Endothelial cell of umbilical vein (primary cell): Measurements from ENCODE around the gene TMEM8B. TPM values are rescaled to one million over a fixed set of nuclear protein-coding genes. Genes with fewer than 3 reads are reported as not detected.

Experiments
- BruUV-seq: library from RNA; stranded (reverse); fragments of 400-500 nt; replicated peaks from 2 replicates; lab custom pipeline; 2021; lab: Mats Ljungman, UMichigan
- CTCF ChIA-PET: fragments of 300-600, 350-600 bp; sonication (Branson Sonifier 250); formaldehyde crosslinking; loops from one replicate; lab custom pipeline; 2021; ENCODE audit warnings: antibody characterized with exemption, inconsistent platforms; lab: Charles Lee
- POLR2A ChIA-PET: fragments of 300-600, 350-600 bp; sonication (Branson Sonifier 250); formaldehyde crosslinking; loops from one replicate; lab custom pipeline; 2021; ENCODE audit warnings: antibody characterized with exemption, inconsistent platforms; lab: Charles Lee
- DNase-seq: peaks from one replicate; pipeline ENCODE4 v3.0.0-alpha.2; 2011; ENCODE audit warnings: low read depth, low spot score
- FAIRE-seq: peaks from 2 replicates; lab custom pipeline; 2011; peaks lifted over from hg19 to GRCh38; lab: Jason Lieb, UNC
- H2AFZ ChIP-seq: 2 replicates; pipeline ENCODE4 v1.6.0; 2012; ENCODE audit warnings: low read depth, low read length, control low read depth, inconsistent platforms
- H3K27ac ChIP-seq: 2 replicates; pipeline ENCODE4 v1.5.1; 2011; ENCODE audit warnings: low read depth, mild to moderate bottlenecking, control low read depth, low read length, moderate library complexity; ENCODE audit not compliant: insufficient read depth
- H3K27me3 ChIP-seq, 2 experiments: 2 replicates each; pipeline versions ENCODE4 v1.6.0 to v1.6.1; 2011; ENCODE audit warnings: low read length in 2 of 2, mixed read lengths in 1 of 2; ENCODE audit not compliant: control insufficient read depth in 2 of 2, insufficient read depth in 2 of 2
- H3K36me3 ChIP-seq, 2 experiments: 2 replicates in 1 of 2; 3 replicates in 1 of 2; pipeline ENCODE4 v1.5.1; 2011; ENCODE audit warnings: low read length in 2 of 2, mild to moderate bottlenecking in 1 of 2, moderate library complexity in 1 of 2; ENCODE audit not compliant: control insufficient read depth in 2 of 2, insufficient read depth in 2 of 2; ENCODE audit errors: extremely low read depth in 1 of 2
- H3K4me1 ChIP-seq: 3 replicates; pipeline ENCODE4 v1.5.1; 2011; ENCODE audit warnings: mild to moderate bottlenecking, low read length; ENCODE audit not compliant: control insufficient read depth, insufficient read depth; ENCODE audit errors: extremely low read depth
- H3K4me2 ChIP-seq: 2 replicates; pipeline ENCODE4 v1.6.1; 2011; ENCODE audit warnings: low read length, control low read depth, mixed read lengths; ENCODE audit not compliant: insufficient read depth
- H3K4me3 ChIP-seq, 3 experiments: fragments of 200-600 bp in 1 of 3; sonication (generic), shearing (Covaris generic) in 1 of 3; replicated peaks in 1 of 3; 2 replicates each; pipeline ENCODE4 v1.5.1; 2011 to 2016; ENCODE audit warnings: control low read depth in 3 of 3, low read length in 3 of 3, mild to moderate bottlenecking in 2 of 3, inconsistent platforms in 1 of 3, low read depth in 1 of 3, moderate library complexity in 1 of 3; ENCODE audit not compliant: insufficient read depth in 1 of 3
- H3K79me2 ChIP-seq: 2 replicates; pipeline ENCODE4 v1.6.0; 2012; ENCODE audit warnings: low read length, inconsistent platforms; ENCODE audit not compliant: control insufficient read depth, insufficient read depth
- H3K9ac ChIP-seq: replicated peaks from 2 replicates; pipeline ENCODE3; 2011; ENCODE audit warnings: low read length, control low read depth; ENCODE audit not compliant: insufficient read depth; ENCODE audit errors: extremely low read depth
- H3K9me1 ChIP-seq: replicated peaks from 3 replicates; pipeline ENCODE4 v1.6.0; 2011; ENCODE audit warnings: mild to moderate bottlenecking, low read length; ENCODE audit not compliant: control insufficient read depth, insufficient read depth; ENCODE audit errors: extremely low read depth
- H3K9me3 ChIP-seq: replicated peaks from 2 replicates; pipeline ENCODE4 v1.5.1; 2012; ENCODE audit warnings: low read length, inconsistent platforms; ENCODE audit not compliant: control insufficient read depth, insufficient read depth
- H4K20me1 ChIP-seq: replicated peaks from 2 replicates; pipeline ENCODE3; 2011; ENCODE audit warnings: mild to moderate bottlenecking, low read length; ENCODE audit not compliant: control insufficient read depth, insufficient read depth; ENCODE audit errors: extremely low read depth
- CTCF ChIP-seq, 2 donors: IDR thresholded peaks; 1 replicate in 1 of 2; 2 replicates in 1 of 2; pipeline ENCODE4 v1.5.1; 2011; ENCODE audit warnings: low read length in 2 of 2, mild to moderate bottlenecking in 2 of 2, moderate library complexity in 2 of 2, control low read depth in 1 of 2, inconsistent platforms in 1 of 2, low read depth in 1 of 2; ENCODE audit not compliant: insufficient read depth in 1 of 2; ENCODE audit errors: extremely low read depth in 1 of 2
- EZH2 ChIP-seq: IDR thresholded peaks from 2 replicates; pipeline ENCODE4 v1.6.1; 2012; ENCODE audit warnings: borderline replicate concordance, low read depth, mild to moderate bottlenecking, moderate library complexity, low read length, inconsistent platforms; ENCODE audit not compliant: severe bottlenecking
- FOS ChIP-seq: IDR thresholded peaks from 2 replicates; pipeline ENCODE4 v1.6.1; 2011; ENCODE audit warnings: mild to moderate bottlenecking, low read length, moderate library complexity, borderline replicate concordance; ENCODE audit not compliant: insufficient read depth
- GATA2 ChIP-seq: IDR thresholded peaks from 2 replicates; pipeline ENCODE4 v1.7.0; 2011; ENCODE audit warnings: low read depth, mild to moderate bottlenecking, moderate library complexity, mixed read lengths, low read length; ENCODE audit not compliant: insufficient read length, insufficient read depth
- MYC ChIP-seq: IDR thresholded peaks from one replicate; pipeline ENCODE4 v1.6.1; 2011; ENCODE audit warnings: mild to moderate bottlenecking, low read depth, low read length
- POLR2A ChIP-seq: IDR thresholded peaks from 2 replicates; pipeline ENCODE4 v1.6.1; 2012; ENCODE audit warnings: low read depth, mild to moderate bottlenecking, control low read depth, low read length
- POLR2AphosphoS5 ChIP-seq: IDR thresholded peaks from 2 replicates; pipeline ENCODE4 v1.6.1; 2012; ENCODE audit warnings: low read depth, mild to moderate bottlenecking, control low read depth, low read length, moderate library complexity; ENCODE audit not compliant: insufficient read depth
- dilution Hi-C: fragments of 300-500 bp; cut with MboI; formaldehyde crosslinking; loops from one replicate; pipeline ENCODE4 v1.15.0; 2019; ENCODE audit warnings: low sequenced_read_pairs; ENCODE audit not compliant: extremely low pct_ligation_motif_present
- intact Hi-C: fragments of 100-400 bp; cut with micrococcal nuclease; formaldehyde crosslinking; loops from one replicate; pipeline ENCODE4 v1.10.0; 2022
- polyA plus RNA-seq, 4 experiments: library from polyadenylated mRNA; depleted of rRNA in 3 of 4; stranded (reverse) in 3 of 4; unstranded in 1 of 4; fragments of >200 nt; gene quantifications; 2 replicates each; pipeline versions ENCODE4 v1.2.1 to v1.2.3, GENCODE V29; 2011 to 2012; ENCODE audit warnings: missing spikeins in 1 of 4
- total RNA-seq: library from RNA; stranded (reverse); gene quantifications from 2 replicates; pipeline ENCODE4 v1.2.3, GENCODE V29; 2021
- TF ChIP-seq, protein P1 (sequence below): IDR thresholded peaks from 2 replicates; pipeline ENCODE4 v1.6.1; 2011; ENCODE audit not compliant: insufficient read depth, insufficient read length

Gene TMEM8B
- total and polyA plus RNA-seq, 2 donors (not counting 3 experiments of a cell fraction or from before 2014, with no cell fraction given): 2.5 to 3.6 TPM

DNA sequence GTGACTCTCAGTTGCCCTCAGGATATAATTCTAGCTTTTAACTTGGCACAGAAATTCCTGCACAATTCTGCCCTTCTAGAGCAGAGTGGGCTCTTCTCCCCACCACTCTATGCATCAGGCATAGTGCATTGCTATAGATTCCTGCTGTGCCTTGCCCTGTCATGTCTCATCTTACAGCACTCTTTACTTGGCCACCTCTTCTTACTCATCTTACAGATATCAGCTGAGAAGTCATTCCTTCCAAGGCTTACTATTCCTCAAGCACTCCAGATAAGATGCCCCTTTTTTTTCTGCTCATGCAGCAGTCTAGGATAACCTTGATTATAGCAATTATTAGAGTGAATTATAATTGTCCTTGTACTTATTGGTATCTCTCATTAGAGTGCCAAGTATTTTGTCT is 6.1 kb upstream of the TMEM8B start:
- Histone ChIP-seq H3K9me1 (no peaks in the 10 kb centered on the region), H3K4me3 (no peak overlapping the region), H3K9me3 (no peaks in the 10 kb centered on the region), H3K27me3 (peaks cover 0 to 2% of the 10 kb centered on the region in 2 experiments), H3K9ac (no peak overlapping the region), H3K27ac (no peak overlapping the region), H2AFZ (no peak overlapping the region), H3K36me3 (no peaks in the 10 kb centered on the region), H3K4me1 (no peaks in the 10 kb centered on the region), H4K20me1 (no peaks in the 10 kb centered on the region), H3K4me2 (no peak overlapping the region), H3K79me2 (no peaks in the 10 kb centered on the region)
- intact Hi-C loops (no loop called here), dilution Hi-C loops (no loop called here)
- FAIRE-seq (no peak), DNase-seq (no peak)
- CTCF ChIA-PET: interaction anchor here (1.8 to 7.6 kb wide), 2 partner anchors 8 to 32 kb away, joined by 5 to 277 read pairs; partner anchors contain the start of genes HINT2 and NPR2
- POLR2A ChIA-PET: no interaction called here
- TF ChIP-seq POLR2AphosphoS5: no peak
- TF ChIP-seq EZH2: no peak
- TF ChIP-seq, protein P1, sequence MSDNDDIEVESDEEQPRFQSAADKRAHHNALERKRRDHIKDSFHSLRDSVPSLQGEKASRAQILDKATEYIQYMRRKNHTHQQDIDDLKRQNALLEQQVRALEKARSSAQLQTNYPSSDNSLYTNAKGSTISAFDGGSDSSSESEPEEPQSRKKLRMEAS: no peak
- no peak for TF ChIP-seq POLR2A
- TF ChIP-seq FOS: no peak
- TF ChIP-seq CTCF (IDR thresholded peaks at IDR 0.05; ENCODE audit: extremely low read depth in 1 of 2, insufficient read depth in 1 of 2, low read depth in 1 of 2, low read length in 2 of 2): no peak
- no peak for TF ChIP-seq GATA2
- TF ChIP-seq MYC: no peak
- no TSS peak for BruUV-seq
